Sigmoid colon (tissue), 4 donors: ENCODE data around the gene KCNK15.

Experiments used
- EP300 ChIP-seq, 4 donors: sonication (generic); formaldehyde crosslinking; IDR thresholded peaks; one replicate each; pipeline ENCODE4 v1.6.1; 2017; ENCODE audit warnings: antibody characterized with exemption in 4 of 4
- POLR2A ChIP-seq, 2 donors: fragments of 450-650 bp; IDR thresholded peaks; one replicate each; pipeline ENCODE4 v1.6.1; 2016; ENCODE audit warnings: antibody characterized with exemption in 2 of 2, mild to moderate bottlenecking in 2 of 2, moderate library complexity in 2 of 2
- POLR2AphosphoS5 ChIP-seq, 4 donors: sonication (generic); formaldehyde crosslinking; IDR thresholded peaks; one replicate each; pipeline ENCODE4 v1.6.1; 2017; ENCODE audit warnings: antibody characterized with exemption in 4 of 4
- TF ChIP-seq, protein P1 (sequence below), 4 experiments: fragments of 450-650 bp in 3 of 4; fragments of 200-600 bp in 1 of 4; IDR thresholded peaks; one replicate each; pipeline ENCODE4 v1.5.1; 2016 to 2019; ENCODE audit warnings: antibody characterized with exemption in 4 of 4, mild to moderate bottlenecking in 3 of 4, moderate library complexity in 2 of 4

DNA sequence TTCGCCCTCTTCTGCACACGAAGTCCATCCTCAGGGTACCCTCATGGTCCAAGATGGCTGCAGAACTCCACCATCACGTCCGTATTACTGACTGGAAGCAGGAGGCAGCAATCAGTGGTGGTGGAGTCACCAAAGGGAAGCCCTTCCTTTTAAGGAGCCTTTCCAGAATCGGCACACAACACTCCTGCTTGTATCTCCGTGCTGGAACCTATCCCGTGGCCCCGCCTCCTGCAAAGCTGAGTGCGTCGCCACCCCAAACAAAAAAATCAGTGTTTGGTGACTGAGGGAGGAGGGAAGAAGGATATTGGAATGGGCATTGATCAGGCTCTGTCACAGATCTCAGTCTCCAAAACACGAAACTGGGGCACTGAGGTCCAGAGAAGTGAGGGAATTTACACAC lies 36.3 kb upstream of the KCNK15 start:
- TF ChIP-seq POLR2A (IDR thresholded peaks at IDR 0.05) = no peak
- TF ChIP-seq POLR2AphosphoS5 (IDR thresholded peaks at IDR 0.05) = no peak
- TF ChIP-seq, protein P1, sequence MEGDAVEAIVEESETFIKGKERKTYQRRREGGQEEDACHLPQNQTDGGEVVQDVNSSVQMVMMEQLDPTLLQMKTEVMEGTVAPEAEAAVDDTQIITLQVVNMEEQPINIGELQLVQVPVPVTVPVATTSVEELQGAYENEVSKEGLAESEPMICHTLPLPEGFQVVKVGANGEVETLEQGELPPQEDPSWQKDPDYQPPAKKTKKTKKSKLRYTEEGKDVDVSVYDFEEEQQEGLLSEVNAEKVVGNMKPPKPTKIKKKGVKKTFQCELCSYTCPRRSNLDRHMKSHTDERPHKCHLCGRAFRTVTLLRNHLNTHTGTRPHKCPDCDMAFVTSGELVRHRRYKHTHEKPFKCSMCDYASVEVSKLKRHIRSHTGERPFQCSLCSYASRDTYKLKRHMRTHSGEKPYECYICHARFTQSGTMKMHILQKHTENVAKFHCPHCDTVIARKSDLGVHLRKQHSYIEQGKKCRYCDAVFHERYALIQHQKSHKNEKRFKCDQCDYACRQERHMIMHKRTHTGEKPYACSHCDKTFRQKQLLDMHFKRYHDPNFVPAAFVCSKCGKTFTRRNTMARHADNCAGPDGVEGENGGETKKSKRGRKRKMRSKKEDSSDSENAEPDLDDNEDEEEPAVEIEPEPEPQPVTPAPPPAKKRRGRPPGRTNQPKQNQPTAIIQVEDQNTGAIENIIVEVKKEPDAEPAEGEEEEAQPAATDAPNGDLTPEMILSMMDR (IDR thresholded peaks at IDR 0.05) = no peak
- TF ChIP-seq EP300 (IDR thresholded peaks at IDR 0.05) = no peak
